ENCODE data around the gene OLFM1. TPM values are rescaled to one million over a fixed set of nuclear protein-coding genes. Genes with fewer than 3 reads are reported as not detected.

The OLFM1 gene
- total and polyA plus RNA-seq, 2 of the 4 experiments (the other 2 are of a cell fraction): 0.36 to 0.38 TPM

- Histone ChIP-seq H2AFZ (replicated peaks; ENCODE audit: low read length, poor library complexity) (no peak overlapping the region), H2BK120ac (ENCODE audit: low read depth, low read length) (no peak overlapping the region), H2AK5ac (ENCODE audit: low read depth, low read length) (no peak overlapping the region), H3K4ac (ENCODE audit: low read depth, low read length) (no peak overlapping the region), H2AK9ac (replicated peaks; ENCODE audit: low read depth, low read length, poor library complexity) (no peak overlapping the region), H3K18ac (ENCODE audit: low read depth, low read length) (no peak overlapping the region), H3K9ac (ENCODE audit: low read depth, low read length) (no peak overlapping the region), H4K8ac (ENCODE audit: low read depth in 2 of 2, low read length in 2 of 2) (no peak overlapping the region), H3K4me1 (ENCODE audit: control insufficient read depth, insufficient read depth, low read length) (no peaks in the 10 kb centered on the region), H3K79me1 (ENCODE audit: low read depth in 1 of 2, low read length in 2 of 2) (no peaks in the 10 kb centered on the region), H2BK5ac (ENCODE audit: low read depth, low read length, poor library complexity, severe bottlenecking) (no peak overlapping the region), H3K27ac (ENCODE audit: insufficient read depth, low read length) (no peak overlapping the region), H3K36me3 (ENCODE audit: control insufficient read depth, insufficient read depth, low read length) (no peaks in the 10 kb centered on the region), H3K56ac (ENCODE audit: extremely low read depth, insufficient read depth, low read length) (no peak overlapping the region), H2BK15ac (ENCODE audit: low read depth, low read length) (no peak overlapping the region), H3K4me3 (ENCODE audit: insufficient read depth, low read depth, low read length) (no peak overlapping the region), H3K9me1 (ENCODE audit: insufficient read depth, low read length) (0 out of 2 replicates have a peak, but pooled peaks cover 4% of the 10 kb centered on the region), H3K14ac (replicated peaks; ENCODE audit: low read depth, low read length) (no peak overlapping the region), H2BK20ac (ENCODE audit: low read depth, low read length) (no peak overlapping the region), H3K9me3 (ENCODE audit: control insufficient read depth, insufficient read depth, low read length) (no peaks in the 10 kb centered on the region), H3K4me2 (ENCODE audit: low read depth, low read length) (no peak overlapping the region), H4K5ac (ENCODE audit: low read depth, low read length) (no peak overlapping the region), H3K27me3 (ENCODE audit: control insufficient read depth, insufficient read depth, low read length) (no peaks in the 10 kb centered on the region; the same call in 1 of the 2 replicates), H4K91ac (ENCODE audit: insufficient read depth, low read depth, low read length) (no peak overlapping the region), H3K23ac (ENCODE audit: low read depth, low read length) (no peak overlapping the region), H4K20me1 (ENCODE audit: insufficient read depth, low read length) (0 out of 2 replicates have a peak, but pooled peaks cover 5% of the 10 kb centered on the region)
- dilution Hi-C loops (cut with HindIII; ENCODE audit: low sequenced_read_pairs, unreplicated experiment) (no loop called here), in situ Hi-C loops (cut with MboI; ENCODE audit: low sequenced_read_pairs) (no loop called here), intact Hi-C loops (cut with micrococcal nuclease) (no loop called here)
- ChIA-PET POLR2A (ENCODE audit: unreplicated experiment) (no interaction called here), CTCF (no interaction called here)
- no TSS peak for BruUV-seq (replicated peaks)
- ATAC-seq (ENCODE audit: low read depth): no peak
- no peak for DNase-seq
- WGBS, 2 experiments (ENCODE audit: extremely low coverage in 2 of 2, insufficient read length in 1 of 2): 14% methylated on average over 5 of the region's 9 CpGs; no CpG with 5 or more reads in 1 of the 2 experiments
- TF ChIP-seq RCOR1 (IDR thresholded peaks at IDR 0.05; ENCODE audit: insufficient replicate concordance, low read length) (no peak), NFE2L2 (IDR thresholded peaks at IDR 0.05; ENCODE audit: low read depth, low read length) (no peak), FOS (IDR thresholded peaks at IDR 0.05; ENCODE audit: low read depth, low read length) (no peak), RAD21 (IDR thresholded peaks at IDR 0.05; ENCODE audit: low read length) (no peak), SMC3 (IDR thresholded peaks at IDR 0.05; ENCODE audit: low read depth, low read length) (no peak), RFX5 (IDR thresholded peaks at IDR 0.05; ENCODE audit: low read depth, low read length) (no peak), CEBPB (IDR thresholded peaks at IDR 0.05; ENCODE audit: low read depth, low read length) (no peak), USF2 (IDR thresholded peaks at IDR 0.05; ENCODE audit: low read depth, low read length) (no peak), CTCF (conservative IDR thresholded peaks at IDR 0.05; ENCODE audit: low read depth, low read length) (no peak), CHD1 (IDR thresholded peaks at IDR 0.05; ENCODE audit: low read depth, low read length) (no peak), POLR2A (IDR thresholded peaks at IDR 0.05; ENCODE audit: low read depth, low read length) (no peak), MAFK (IDR thresholded peaks at IDR 0.05; ENCODE audit: low read depth, low read length) (no peak), BHLHE40 (IDR thresholded peaks at IDR 0.05; ENCODE audit: low read depth, low read length) (no peak), MAZ (IDR thresholded peaks at IDR 0.05; ENCODE audit: borderline replicate concordance, low read depth, low read length) (no peak), MXI1 (IDR thresholded peaks at IDR 0.05; ENCODE audit: borderline replicate concordance, low read depth, low read length) (no peak)
Measured at GRCh38 chr9:135095470-135096407, 8.3 kb downstream of the OLFM1 start.

All from IMR-90 (cell line).